HG02852 (cell line): ENCODE results near the gene TRIM15.
"Not testable (repeated sequence)": the region's sequence is repeated elsewhere in the genome, so short reads cannot be mapped to it uniquely, and the experiment has no call there.

Source experiments
- ATAC-seq: cut with Tn5 transposase; IDR thresholded peaks from one replicate; pipeline ENCODE4 v1.9.1; 2021; ENCODE audit warnings: mild to moderate bottlenecking, moderate library complexity; ENCODE audit not compliant: unreplicated experiment

TRIM15 gene

GRCh38 chr6:30221395-30221794 lies 58.0 kb downstream of the TRIM15 start:
- not testable (repeated sequence) for ATAC-seq

GRCh38 chr6:30221956-30222355 lies 58.6 kb downstream of the TRIM15 start:
- ATAC-seq, result not testable (repeated sequence)
